ENCODE results near the gene C11orf87.

The C11orf87 gene

GRCh38 chr11:109421981-109422869, at the start of gene C11orf87:
TSS of gene C11orf87 (plus strand) at chr11:109422190. CDS start at chr11:109423634, 1,444 bp downstream.
- in situ Hi-C loops (cut with MboI; ENCODE audit: low sequenced_read_pairs): no loop called here

- in situ Hi-C loops (cut with MboI; ENCODE audit: low sequenced_read_pairs): no loop called here
Measured at GRCh38 chr11:109374032-109374431, 48.0 kb upstream of the C11orf87 start.

GRCh38 chr11:109374441-109374840, 47.5 kb upstream of the C11orf87 start:
- in situ Hi-C loops (cut with MboI; ENCODE audit: low sequenced_read_pairs): no loop called here

- in situ Hi-C loops (cut with MboI; ENCODE audit: low sequenced_read_pairs): no loop called here
Measured at GRCh38 chr11:109377039-109377742, 44.8 kb upstream of the C11orf87 start.

DNA sequence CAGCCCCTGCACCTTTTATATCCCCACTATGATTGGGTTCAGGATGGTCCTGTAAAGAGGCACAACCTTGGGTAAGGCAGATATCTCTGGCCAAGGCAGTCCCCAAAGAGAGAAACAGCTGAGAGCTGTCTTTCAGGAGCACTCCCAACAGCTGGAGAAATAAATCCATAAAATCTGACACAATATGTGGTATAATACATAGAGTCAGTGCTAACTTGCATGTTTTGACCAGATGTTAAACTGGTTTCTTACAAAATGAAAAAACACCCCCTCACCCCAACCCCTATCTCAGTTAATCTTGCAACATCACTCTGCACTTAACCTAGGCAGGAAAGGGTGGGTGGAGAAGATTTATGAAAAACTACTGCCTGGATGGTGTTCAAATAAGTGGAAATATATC, 44.0 kb upstream of the C11orf87 start:
- in situ Hi-C loops (cut with MboI; ENCODE audit: low sequenced_read_pairs): no loop called here

GRCh38 chr11:109383306-109383705, 38.7 kb upstream of the C11orf87 start:
- in situ Hi-C loops (cut with MboI; ENCODE audit: low sequenced_read_pairs): no loop called here

DNA sequence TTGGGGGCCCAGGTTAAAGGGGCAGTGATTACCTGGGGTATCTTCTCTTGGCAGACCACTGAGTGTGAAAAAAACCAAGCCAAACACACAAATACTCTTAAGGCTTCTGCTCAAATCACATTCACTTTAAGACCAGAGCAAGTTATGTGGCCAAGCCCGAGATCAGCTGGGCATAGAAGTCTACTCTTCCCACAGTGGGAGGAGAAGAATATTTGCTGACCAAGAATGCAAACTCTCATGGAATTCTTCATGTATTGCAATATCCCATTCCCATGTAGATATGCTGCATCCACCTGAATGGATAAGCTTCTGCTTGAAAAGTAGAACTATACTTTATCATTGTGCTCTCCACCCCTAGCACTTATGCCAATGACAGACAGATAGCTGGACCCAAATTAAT, 37.1 kb upstream of the C11orf87 start:
- in situ Hi-C loops (cut with MboI; ENCODE audit: low sequenced_read_pairs): no loop called here

DNA sequence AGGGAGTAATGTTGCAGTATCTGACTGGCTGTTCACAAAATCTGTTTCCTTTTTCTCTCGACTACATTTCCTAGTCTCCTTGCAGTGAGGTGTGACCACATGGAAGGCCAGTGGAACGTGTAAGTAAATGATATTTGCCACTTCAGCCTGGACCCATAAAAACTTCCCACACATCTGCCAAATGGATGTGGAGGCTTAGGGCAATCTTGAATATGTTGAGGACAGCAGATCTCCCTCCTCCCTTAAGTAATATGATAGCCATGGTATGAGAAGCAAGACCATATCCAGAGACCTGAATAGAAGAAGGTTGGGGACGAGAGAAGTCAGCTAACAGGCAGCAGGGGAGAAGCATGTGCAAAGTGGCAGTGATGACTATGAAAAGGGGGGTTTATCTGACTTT, 33.0 kb upstream of the C11orf87 start:
- in situ Hi-C loops (cut with MboI; ENCODE audit: low sequenced_read_pairs): no loop called here

GRCh38 chr11:109390752-109391151, 31.2 kb upstream of the C11orf87 start:
- in situ Hi-C loops (cut with MboI; ENCODE audit: low sequenced_read_pairs): no loop called here

DNA sequence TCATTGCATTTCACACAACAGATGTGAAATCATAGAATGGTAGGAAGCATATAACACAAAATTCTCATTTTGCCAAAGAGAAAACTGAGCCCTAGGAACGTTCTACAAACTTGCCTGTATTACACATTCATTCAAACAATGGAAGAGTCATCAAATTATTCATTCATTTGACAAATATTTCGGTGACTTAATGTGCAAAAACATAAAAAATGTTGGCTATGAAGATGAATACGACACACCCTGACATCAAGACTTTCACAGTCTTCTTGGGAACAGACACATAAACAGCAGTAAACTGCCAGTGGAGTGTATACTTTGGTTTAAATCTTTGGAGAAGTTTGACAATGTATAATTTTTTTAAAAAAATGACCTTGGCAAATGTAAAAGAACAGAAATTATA, 20.4 kb upstream of the C11orf87 start:
- in situ Hi-C loops (cut with MboI; ENCODE audit: low sequenced_read_pairs): no loop called here

DNA sequence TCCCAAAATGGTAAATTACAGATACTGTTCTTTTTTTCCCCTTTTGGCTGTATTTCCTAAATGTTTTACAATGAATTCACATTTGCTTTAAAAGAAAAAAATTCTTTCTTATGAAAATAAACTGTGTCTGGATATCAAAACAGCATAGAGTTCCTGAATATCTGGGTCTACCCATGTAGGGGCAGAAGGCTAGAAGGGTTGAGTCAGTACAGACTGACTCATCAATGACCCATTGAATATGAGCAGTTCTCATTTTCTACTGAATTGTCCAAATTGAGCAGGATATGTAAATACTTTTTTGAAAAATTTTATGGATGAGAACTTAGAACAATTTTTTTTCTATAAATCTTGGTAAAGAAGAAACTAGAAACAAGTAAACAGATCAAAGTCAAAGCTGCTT, 16.3 kb upstream of the C11orf87 start:
- in situ Hi-C loops (cut with MboI; ENCODE audit: low sequenced_read_pairs): no loop called here

GRCh38 chr11:109416601-109417000, 5.4 kb upstream of the C11orf87 start:
- in situ Hi-C loops (cut with MboI; ENCODE audit: low sequenced_read_pairs): no loop called here

DNA sequence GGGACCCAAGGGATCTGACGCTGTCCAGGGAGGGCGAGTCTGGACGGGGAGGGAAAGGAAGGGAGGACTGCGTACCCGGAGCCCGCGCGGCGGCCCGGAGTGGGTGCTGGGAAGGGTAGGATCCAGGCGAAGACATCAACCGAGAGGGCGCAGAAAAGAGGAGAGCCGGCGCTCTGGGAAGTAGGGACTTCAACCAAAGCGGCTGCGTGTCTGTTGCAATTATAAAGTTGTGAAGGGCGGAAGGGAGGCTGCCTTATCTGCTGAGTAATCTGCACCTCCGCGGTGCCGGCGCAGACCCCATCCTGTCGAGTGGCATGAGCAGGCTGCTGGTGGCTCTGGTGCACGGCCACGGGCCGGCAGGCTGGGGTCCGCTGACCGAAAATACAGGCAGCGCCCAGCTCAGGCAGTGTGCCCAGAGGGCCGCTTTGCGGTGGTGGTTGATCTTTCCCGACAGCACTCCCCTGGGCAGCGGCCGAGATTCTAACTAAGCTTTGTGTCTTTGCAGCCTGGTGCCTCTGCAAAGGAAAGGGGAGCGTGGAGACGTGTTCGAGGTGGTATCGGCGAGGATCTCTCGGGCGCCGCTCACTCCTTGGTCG, 978 bp downstream of the C11orf87 start:
- in situ Hi-C loops (cut with MboI; ENCODE audit: low sequenced_read_pairs): no loop called here

DNA sequence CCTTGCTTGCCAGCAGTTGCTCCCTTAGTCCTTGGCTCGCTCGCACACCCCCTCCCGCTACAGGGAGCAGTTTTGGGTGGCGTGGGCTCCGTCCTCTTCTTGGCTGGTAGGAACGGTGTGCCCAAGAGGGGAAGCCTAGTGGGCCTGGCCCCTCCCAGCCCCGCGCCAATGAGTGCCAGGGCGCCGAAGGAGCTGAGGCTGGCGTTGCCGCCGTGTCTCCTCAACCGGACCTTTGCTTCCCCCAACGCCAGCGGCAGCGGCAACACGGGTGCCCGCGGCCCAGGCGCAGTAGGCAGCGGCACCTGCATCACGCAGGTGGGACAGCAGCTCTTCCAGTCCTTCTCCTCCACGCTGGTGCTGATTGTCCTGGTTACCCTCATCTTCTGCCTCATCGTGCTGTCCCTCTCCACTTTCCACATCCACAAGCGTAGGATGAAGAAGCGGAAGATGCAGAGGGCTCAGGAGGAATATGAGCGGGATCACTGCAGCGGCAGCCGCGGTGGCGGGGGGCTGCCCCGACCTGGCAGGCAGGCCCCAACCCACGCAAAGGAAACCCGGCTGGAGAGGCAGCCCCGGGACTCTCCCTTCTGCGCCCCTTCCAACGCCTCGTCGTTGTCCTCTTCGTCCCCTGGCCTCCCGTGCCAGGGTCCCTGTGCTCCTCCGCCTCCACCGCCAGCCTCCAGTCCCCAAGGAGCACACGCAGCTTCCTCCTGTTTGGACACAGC, 1.6 kb downstream of the C11orf87 start:
- in situ Hi-C loops (cut with MboI; ENCODE audit: low sequenced_read_pairs): no loop called here

DNA sequence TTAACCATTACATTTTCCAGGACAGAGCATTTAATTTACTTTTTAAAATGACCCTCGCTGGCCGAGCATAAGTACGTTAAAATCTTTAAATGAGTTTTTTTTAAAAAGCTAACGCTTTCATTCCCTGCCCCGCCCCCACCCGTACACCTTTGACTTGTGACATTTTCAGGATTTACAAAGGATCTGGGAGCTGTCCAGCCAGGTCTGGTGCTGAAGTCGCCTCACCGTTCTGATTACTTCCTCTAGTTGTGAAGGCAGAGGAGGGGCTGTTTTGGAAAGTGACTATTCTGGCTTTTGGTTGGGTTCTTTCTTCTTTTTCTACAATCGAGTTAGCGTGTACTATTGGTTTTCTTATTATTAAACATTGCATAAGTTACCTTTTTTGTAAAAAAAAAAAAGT, 2.9 kb downstream of the C11orf87 start:
- in situ Hi-C loops (cut with MboI; ENCODE audit: low sequenced_read_pairs): no loop called here

DNA sequence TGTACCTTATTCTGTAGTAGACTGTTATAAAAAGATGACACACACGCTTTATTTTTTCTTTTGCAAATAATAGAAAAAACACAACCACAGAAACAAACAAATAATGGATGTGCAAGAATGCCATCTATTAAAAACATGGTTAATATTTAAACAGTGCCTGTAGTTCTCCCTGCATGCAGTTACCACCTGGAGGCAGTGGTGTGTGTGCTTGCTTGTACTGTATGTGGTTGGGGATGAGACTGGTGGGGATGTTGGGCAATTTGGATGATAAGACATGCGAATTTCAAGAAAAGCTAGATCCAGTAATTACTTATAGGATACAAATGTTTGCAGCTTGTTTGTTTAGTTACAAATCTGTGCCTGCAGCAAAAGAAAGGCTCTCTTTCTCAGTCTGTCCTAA, 3.6 kb downstream of the C11orf87 start:
- in situ Hi-C loops (cut with MboI; ENCODE audit: low sequenced_read_pairs): no loop called here

GRCh38 chr11:109426442-109427240, 4.7 kb downstream of the C11orf87 start:
- in situ Hi-C loops (cut with MboI; ENCODE audit: low sequenced_read_pairs): no loop called here

DNA sequence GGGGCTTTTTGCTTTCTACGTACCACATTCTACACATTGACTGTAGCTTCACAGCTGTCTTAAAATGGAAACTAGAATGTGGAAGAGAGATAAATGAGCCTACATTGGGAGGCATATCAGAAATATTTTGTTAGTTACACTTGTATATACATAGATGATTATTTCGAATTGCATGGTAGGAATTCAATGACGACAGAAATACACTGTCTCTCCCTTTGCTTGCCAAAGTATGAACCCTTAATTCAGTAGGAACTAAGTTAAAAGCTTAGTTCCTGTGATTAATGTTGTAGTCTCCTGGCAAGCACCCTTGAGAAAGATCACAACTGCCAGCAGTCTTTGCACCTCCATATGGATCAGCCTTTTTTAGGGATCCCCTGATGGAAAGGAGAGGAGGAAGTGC, 10.1 kb downstream of the C11orf87 start:
- in situ Hi-C loops (cut with MboI; ENCODE audit: low sequenced_read_pairs): no loop called here

- in situ Hi-C loops (cut with MboI; ENCODE audit: low sequenced_read_pairs): no loop called here
Measured at GRCh38 chr11:109433753-109434256, 11.8 kb downstream of the C11orf87 start.

DNA sequence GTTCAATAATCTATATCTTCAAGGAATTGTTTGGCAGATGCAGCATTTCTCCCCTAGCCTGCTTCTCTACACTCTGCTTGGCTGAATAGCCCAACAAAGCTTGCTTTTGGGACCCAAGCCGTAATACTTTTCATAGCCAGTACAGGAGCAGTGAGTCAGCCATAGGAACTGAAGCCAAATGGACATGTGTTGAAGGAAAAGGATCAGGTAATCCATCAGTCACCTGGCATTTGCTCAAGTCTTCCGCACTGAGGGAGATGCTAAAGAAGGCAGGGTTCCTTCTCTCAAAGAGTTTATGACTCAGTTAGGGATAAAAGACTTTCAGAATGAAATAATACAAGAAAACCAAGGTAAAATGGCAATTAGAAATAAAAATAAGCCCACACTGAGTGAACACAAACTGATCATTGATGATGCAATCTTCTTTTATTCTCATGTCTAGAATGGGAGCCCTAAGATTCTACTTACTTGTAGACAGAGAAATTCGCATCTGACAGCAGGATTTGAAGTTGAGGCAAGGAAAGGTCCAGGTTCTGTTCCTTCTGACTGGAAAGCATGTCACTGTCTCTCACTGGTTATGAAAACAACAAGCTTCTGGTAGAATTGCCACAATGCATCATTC, 13.2 kb downstream of the C11orf87 start:
- in situ Hi-C loops (cut with MboI; ENCODE audit: low sequenced_read_pairs): no loop called here

All from HL-60/S4 treated with retinoic acid at 250 ng/mL for 4 days and 3 days (cell line).